ENCODE measurements around the gene GSTM4. TPM values are rescaled to one million over a fixed set of nuclear protein-coding genes. Genes with fewer than 3 reads are reported as not detected.
A peak's percentile ranks its signal among the peaks of the same experiment; 100 is the strongest.

The GSTM4 gene
- total RNA-seq, 4 donors from 2014 or later = 64.9 to 104 (median 94.8) TPM

- Histone ChIP-seq H3K9me3 (no peaks in the 10 kb centered on the region), H3K4me1 (peaks cover 9 to 48% (median 30%) of the 10 kb centered on the region in 4 donors), H3K4me3 (peak within 1 kb of the TSS; percentile 55 to 60 (median 56)), H3K36me3 (no peaks in the 10 kb centered on the region), H3K27me3 (no peaks in the 10 kb centered on the region), H3K27ac (peak within 1 kb of the TSS; percentile 83 to 89 (median 84))
- intact Hi-C loops (cut with DNase I; ENCODE audit: low total_unique reads) (no loop called here), in situ Hi-C loops (cut with MboI; ENCODE audit: low pct_ligation_motif_present in 1 of 4, low pct_unique_long_range_greater_than_20kb in 1 of 4, low sequenced_read_pairs in 3 of 4) (loop anchor here in 2 of 4 donors (5.0 to 10.0 kb wide), 2 partner anchors 72 to 75 kb away; partner anchors contain the start of gene GNAI3 (in 2 of the 2))
- DNase-seq = peak; percentile 85
- TF ChIP-seq CTCF (IDR thresholded peaks at IDR 0.05) (no peak), POLR2AphosphoS5 (IDR thresholded peaks at IDR 0.05) (peak in 2 of 3 donors; percentile 40 to 55), POLR2A (IDR thresholded peaks at IDR 0.05) (peak; percentile 46), EP300 (IDR thresholded peaks at IDR 0.05; ENCODE audit: low read depth) (no peak)
- 1% methylated on average over 47 of the region's 47 CpGs; no CpG with 5 or more reads in 1 of the 2 donors for WGBS, 2 donors (ENCODE audit: low coverage in 1 of 2)
Observed at GRCh38 chr1:109619576-109620400, 36.1 kb upstream of the GSTM4 start, which contains the start of the genes AMPD2 and GNAT2. Gene AMPD2 (plus strand): TSS chr1:109619837. CDS start chr1:109621176, 1,339 bp downstream. Gene GNAT2 (minus strand): TSS chr1:109619616. CDS start chr1:109612870, 6,746 bp downstream.

- TF ChIP-seq CTCF (IDR thresholded peaks at IDR 0.05) = no peak
- TF ChIP-seq EP300 (IDR thresholded peaks at IDR 0.05; ENCODE audit: low read depth) = no peak
- TF ChIP-seq POLR2A (IDR thresholded peaks at IDR 0.05) = no peak
- no peak for TF ChIP-seq POLR2AphosphoS5 (IDR thresholded peaks at IDR 0.05)
- intact Hi-C loops (cut with DNase I; ENCODE audit: low total_unique reads) (no loop called here), in situ Hi-C loops (cut with MboI; ENCODE audit: low pct_ligation_motif_present in 1 of 4, low pct_unique_long_range_greater_than_20kb in 1 of 4, low sequenced_read_pairs in 3 of 4) (loop anchor here in 2 of 4 donors (5.0 to 10.0 kb wide), 2 partner anchors 73 to 76 kb away; partner anchors contain the start of gene GNAI3 (in 2 of the 2))
- Histone ChIP-seq H3K9me3 (no peaks in the 10 kb centered on the region), H3K36me3 (no peaks in the 10 kb centered on the region), H3K4me3 (peak overlapping the region; percentile 55 to 60 (median 56)), H3K27me3 (no peaks in the 10 kb centered on the region), H3K27ac (peak overlapping the region; percentile 83 to 89 (median 84)), H3K4me1 (peaks cover 9 to 48% (median 30%) of the 10 kb centered on the region in 4 donors)
- 0% methylated on average over 9 of the region's 9 CpGs; no CpG with 5 or more reads in 1 of the 2 donors for WGBS, 2 donors (ENCODE audit: low coverage in 1 of 2)
- DNase-seq = peak; percentile 44
Observed at GRCh38 chr1:109620401-109620791, 35.5 kb upstream of the GSTM4 start.

GRCh38 chr1:109620841-109621286 lies 35.0 kb upstream of the GSTM4 start:
- DNase-seq = peak; percentile 94
- WGBS, 2 donors (ENCODE audit: low coverage in 1 of 2) = 0% methylated on average over 14 of the region's 18 CpGs; no CpG with 5 or more reads in 1 of the 2 donors
- Histone ChIP-seq H3K4me1 (peaks cover 9 to 48% (median 30%) of the 10 kb centered on the region in 4 donors), H3K9me3 (no peaks in the 10 kb centered on the region), H3K27me3 (no peaks in the 10 kb centered on the region), H3K27ac (peak overlapping the region; percentile 83 to 89 (median 84)), H3K36me3 (no peaks in the 10 kb centered on the region), H3K4me3 (peak overlapping the region; percentile 55 to 60 (median 56))
- intact Hi-C loops (cut with DNase I; ENCODE audit: low total_unique reads) = no loop called here
- in situ Hi-C loops (cut with MboI; ENCODE audit: low pct_ligation_motif_present in 1 of 4, low pct_unique_long_range_greater_than_20kb in 1 of 4, low sequenced_read_pairs in 3 of 4) = loop anchor here in 2 of 4 donors (5.0 to 10.0 kb wide), 2 partner anchors 74 to 76 kb away; partner anchors contain the start of gene GNAI3 (in 2 of the 2)
- TF ChIP-seq POLR2AphosphoS5 (IDR thresholded peaks at IDR 0.05) (peak; percentile 34 to 60 (median 36)), EP300 (IDR thresholded peaks at IDR 0.05; ENCODE audit: low read depth) (no peak), CTCF (IDR thresholded peaks at IDR 0.05) (no peak), POLR2A (IDR thresholded peaks at IDR 0.05) (no peak)
